ENCODE data around the gene CAT.
A peak's percentile ranks its signal among the peaks of the same experiment; 100 is the strongest.

CAT gene

GRCh38 chr11:34458525-34458924 lies 19.8 kb downstream of the CAT start:
- Histone ChIP-seq H3K36me3 (peaks cover 96% of the 10 kb centered on the region), H3K27me3 (no peaks in the 10 kb centered on the region), H3K4me1 (ENCODE audit: control insufficient read depth in 1 of 2, insufficient read depth in 1 of 2, low read depth in 1 of 2, low read length in 1 of 2) (peaks cover 11 to 19% of the 10 kb centered on the region in 2 experiments), H3K27ac (peak overlapping the region; percentile 60), H3K9me3 (no peaks in the 10 kb centered on the region), H3K4me3 (ENCODE audit: low read depth in 1 of 2, low read length in 1 of 2) (no peak overlapping the region)
- TF ChIP-seq, protein P1, sequence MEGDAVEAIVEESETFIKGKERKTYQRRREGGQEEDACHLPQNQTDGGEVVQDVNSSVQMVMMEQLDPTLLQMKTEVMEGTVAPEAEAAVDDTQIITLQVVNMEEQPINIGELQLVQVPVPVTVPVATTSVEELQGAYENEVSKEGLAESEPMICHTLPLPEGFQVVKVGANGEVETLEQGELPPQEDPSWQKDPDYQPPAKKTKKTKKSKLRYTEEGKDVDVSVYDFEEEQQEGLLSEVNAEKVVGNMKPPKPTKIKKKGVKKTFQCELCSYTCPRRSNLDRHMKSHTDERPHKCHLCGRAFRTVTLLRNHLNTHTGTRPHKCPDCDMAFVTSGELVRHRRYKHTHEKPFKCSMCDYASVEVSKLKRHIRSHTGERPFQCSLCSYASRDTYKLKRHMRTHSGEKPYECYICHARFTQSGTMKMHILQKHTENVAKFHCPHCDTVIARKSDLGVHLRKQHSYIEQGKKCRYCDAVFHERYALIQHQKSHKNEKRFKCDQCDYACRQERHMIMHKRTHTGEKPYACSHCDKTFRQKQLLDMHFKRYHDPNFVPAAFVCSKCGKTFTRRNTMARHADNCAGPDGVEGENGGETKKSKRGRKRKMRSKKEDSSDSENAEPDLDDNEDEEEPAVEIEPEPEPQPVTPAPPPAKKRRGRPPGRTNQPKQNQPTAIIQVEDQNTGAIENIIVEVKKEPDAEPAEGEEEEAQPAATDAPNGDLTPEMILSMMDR (IDR thresholded peaks at IDR 0.05) = no peak

GRCh38 chr11:34459507-34460162 lies 20.9 kb downstream of the CAT start:
- Histone ChIP-seq H3K4me3 (ENCODE audit: low read depth in 1 of 2, low read length in 1 of 2) (no peak overlapping the region), H3K36me3 (peaks cover 96% of the 10 kb centered on the region), H3K27me3 (no peaks in the 10 kb centered on the region), H3K4me1 (ENCODE audit: control insufficient read depth in 1 of 2, insufficient read depth in 1 of 2, low read depth in 1 of 2, low read length in 1 of 2) (peaks cover 8 to 15% of the 10 kb centered on the region in 2 experiments), H3K27ac (peak overlapping the region; percentile 60), H3K9me3 (no peaks in the 10 kb centered on the region)
- TF ChIP-seq, protein P1 (IDR thresholded peaks at IDR 0.05) = no peak

DNA sequence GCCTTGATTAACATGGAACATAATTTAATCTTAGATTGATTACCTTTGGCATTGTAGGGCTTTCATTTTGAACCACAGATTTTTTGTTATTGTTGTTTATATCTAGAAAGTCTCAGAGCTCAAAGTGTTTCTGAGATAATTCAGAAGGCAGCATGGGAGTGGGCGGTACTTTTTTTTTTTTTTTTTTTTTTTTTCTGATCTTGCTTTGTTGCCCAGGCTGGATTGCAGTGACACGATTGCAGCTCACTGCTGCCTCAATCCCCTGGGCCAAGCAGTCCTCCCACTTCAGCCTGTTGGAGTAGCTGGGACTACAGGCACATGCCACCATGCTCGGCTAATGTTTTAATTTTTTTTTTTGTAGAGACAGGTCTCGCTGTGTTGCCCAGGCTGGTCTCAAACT lies 21.5 kb downstream of the CAT start:
- peaks cover 96% of the 10 kb centered on the region for H3K36me3 ChIP-seq

DNA sequence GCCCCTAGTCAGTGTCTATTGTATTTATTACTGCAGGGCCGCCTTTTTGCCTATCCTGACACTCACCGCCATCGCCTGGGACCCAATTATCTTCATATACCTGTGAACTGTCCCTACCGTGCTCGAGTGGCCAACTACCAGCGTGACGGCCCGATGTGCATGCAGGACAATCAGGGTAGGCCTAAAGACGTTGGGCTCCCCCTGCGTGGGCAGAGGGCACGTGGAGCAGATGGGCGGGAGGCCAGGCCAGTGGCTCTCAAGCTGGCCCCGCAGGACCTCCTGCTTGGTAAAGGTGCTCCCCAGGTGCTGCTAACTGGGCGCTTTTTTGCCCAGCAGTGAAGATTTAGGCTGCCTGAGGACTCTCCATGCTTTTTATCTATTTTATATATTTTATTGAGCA lies 22.5 kb downstream of the CAT start:
- peaks cover 96% of the 10 kb centered on the region for H3K36me3 ChIP-seq
- no peaks in the 10 kb centered on the region for H3K9me3 ChIP-seq
- H3K27me3 ChIP-seq = no peaks in the 10 kb centered on the region
- TF ChIP-seq, protein P1 (IDR thresholded peaks at IDR 0.05) = no peak
- H3K4me1 ChIP-seq (ENCODE audit: control insufficient read depth in 1 of 2, insufficient read depth in 1 of 2, low read depth in 1 of 2, low read length in 1 of 2) = peaks cover 8 to 15% of the 10 kb centered on the region in 2 experiments
- no peak overlapping the region for H3K27ac ChIP-seq
- no peak overlapping the region for H3K4me3 ChIP-seq (ENCODE audit: low read depth in 1 of 2, low read length in 1 of 2)

More for the DNA sequence above, 21.5 kb downstream of the CAT start:
- H3K4me3 ChIP-seq (ENCODE audit: low read depth in 1 of 2, low read length in 1 of 2) = no peak overlapping the region
- no peaks in the 10 kb centered on the region for H3K9me3 ChIP-seq
- H3K27ac ChIP-seq = no peak overlapping the region
- TF ChIP-seq, protein P1 (IDR thresholded peaks at IDR 0.05) = no peak
- H3K27me3 ChIP-seq = no peaks in the 10 kb centered on the region
- H3K4me1 ChIP-seq (ENCODE audit: control insufficient read depth in 1 of 2, insufficient read depth in 1 of 2, low read depth in 1 of 2, low read length in 1 of 2) = peaks cover 8 to 15% of the 10 kb centered on the region in 2 experiments

DNA sequence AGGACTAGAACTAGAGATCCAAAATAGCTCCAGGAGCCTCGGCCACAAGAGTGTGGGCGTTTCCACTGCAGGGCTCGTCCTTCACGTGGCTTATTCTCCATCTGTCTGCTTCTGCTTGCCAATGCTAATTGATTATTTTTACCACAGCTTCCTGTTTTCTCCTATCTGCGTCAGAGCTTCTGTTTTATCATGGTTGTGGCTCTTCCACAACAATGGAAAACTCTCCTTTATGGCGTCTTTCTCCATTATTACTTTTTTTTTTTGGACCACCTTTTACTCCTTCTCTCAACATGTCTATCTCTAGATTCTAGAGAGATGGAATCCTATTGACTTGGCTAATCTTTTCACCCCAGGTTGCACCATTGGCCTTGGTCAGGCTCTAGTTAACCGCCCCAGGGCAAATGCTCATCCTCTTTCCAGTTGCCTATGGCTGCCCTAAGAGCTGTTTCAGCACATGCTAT lies 25.9 kb downstream of the CAT start:
- Histone ChIP-seq H3K4me3 (ENCODE audit: low read depth in 1 of 2, low read length in 1 of 2) (no peak overlapping the region), H3K9me3 (no peaks in the 10 kb centered on the region), H3K36me3 (peaks cover 92% of the 10 kb centered on the region), H3K4me1 (ENCODE audit: control insufficient read depth in 1 of 2, insufficient read depth in 1 of 2, low read depth in 1 of 2, low read length in 1 of 2) (peaks cover 4 to 6% of the 10 kb centered on the region in 2 experiments), H3K27ac (peak overlapping the region; percentile 52), H3K27me3 (no peaks in the 10 kb centered on the region)
- TF ChIP-seq, protein P1 (IDR thresholded peaks at IDR 0.05) = no peak

All from neutrophil (primary cell).